GM23338 (cell line): ENCODE data around the gene TMEM214. TPM values are rescaled to one million over a fixed set of nuclear protein-coding genes. Genes with fewer than 3 reads are reported as not detected.

Experiments used
- ATAC-seq: fragments of 200-7000 bp; cut with Tn5 transposase; 3 replicates; pipeline ENCODE4 v1.9.1; 2020
- DNase-seq: peaks from one replicate; pipeline ENCODE4 v3.0.0-alpha.2; 2015; ENCODE audit warnings: low spot score
- H2AFZ ChIP-seq: fragments of 200-600 bp; sonication (generic); 2 replicates; pipeline ENCODE4 v1.8.0; 2016; ENCODE audit warnings: antibody characterized with exemption, mild to moderate bottlenecking, moderate library complexity
- H3F3A ChIP-seq: fragments of 200-600 bp; sonication (generic); replicated peaks from 2 replicates; pipeline ENCODE4 v1.8.0; 2017; ENCODE audit warnings: antibody characterized with exemption, mixed run types, low read depth
- H3K27ac ChIP-seq: fragments of 200-600 bp; sonication (generic); 2 replicates; pipeline ENCODE4 v1.6.1; 2016; ENCODE audit warnings: low read depth
- H3K27me3 ChIP-seq: fragments of 200-600 bp; sonication (generic); 2 replicates; pipeline ENCODE4 v1.8.0; 2016; ENCODE audit warnings: mild to moderate bottlenecking, mixed run types, moderate library complexity; ENCODE audit not compliant: insufficient read depth
- H3K36me3 ChIP-seq: fragments of 200-600 bp; sonication (generic); 2 replicates; pipeline ENCODE4 v1.8.0; 2016; ENCODE audit warnings: mild to moderate bottlenecking; ENCODE audit not compliant: insufficient read depth
- H3K4me1 ChIP-seq: fragments of 200-600 bp; sonication (generic); 2 replicates; pipeline ENCODE4 v1.8.0; 2016; ENCODE audit warnings: mild to moderate bottlenecking, moderate library complexity; ENCODE audit not compliant: insufficient read depth
- H3K4me2 ChIP-seq: fragments of 200-600 bp; sonication (generic); 2 replicates; pipeline ENCODE4 v1.7.1; 2017; ENCODE audit warnings: mixed run types
- H3K4me3 ChIP-seq: fragments of 200-600 bp; sonication (generic); 2 replicates; pipeline ENCODE4 v1.6.1; 2016; ENCODE audit warnings: mixed run types
- H3K79me2 ChIP-seq: fragments of 200-600 bp; sonication (generic); replicated peaks from 2 replicates; pipeline ENCODE4 v1.8.0; 2017; ENCODE audit warnings: mild to moderate bottlenecking; ENCODE audit not compliant: insufficient read depth
- H3K9me2 ChIP-seq: fragments of 200-600 bp; sonication (generic); 2 replicates; pipeline ENCODE4 v1.8.0; 2017; ENCODE audit not compliant: insufficient read depth
- H4K20me1 ChIP-seq: fragments of 200-600 bp; sonication (generic); replicated peaks from 2 replicates; pipeline ENCODE4 v1.8.0; 2017; ENCODE audit warnings: mild to moderate bottlenecking; ENCODE audit not compliant: insufficient read depth
- H3K27ac Mint-ChIP-seq: 2 replicates; pipeline ENCODE4 v1.8.0; 2020; ENCODE audit warnings: inconsistent platforms, mild to moderate bottlenecking, moderate library complexity, mixed read lengths
- H3K27me3 Mint-ChIP-seq: 3 replicates; pipeline ENCODE4 v1.8.0; 2022; ENCODE audit warnings: low read depth, mild to moderate bottlenecking, moderate library complexity, mixed read lengths, inconsistent platforms; ENCODE audit not compliant: insufficient read depth, poor library complexity
- H3K36me3 Mint-ChIP-seq: 3 replicates; pipeline ENCODE4 v1.8.0; 2021; ENCODE audit warnings: low read depth, mild to moderate bottlenecking, inconsistent platforms, moderate library complexity, mixed read lengths
- H3K4me1 Mint-ChIP-seq: 3 replicates; pipeline ENCODE4 v1.8.0; 2020; ENCODE audit warnings: mild to moderate bottlenecking, inconsistent platforms, mixed read lengths
- H3K4me3 Mint-ChIP-seq: 3 replicates; pipeline ENCODE4 v1.8.0; 2021; ENCODE audit warnings: moderate library complexity, mild to moderate bottlenecking, inconsistent platforms, mixed read lengths
- H3K9me3 Mint-ChIP-seq: 3 replicates; pipeline ENCODE4 v1.8.0; 2020; ENCODE audit warnings: moderate library complexity, mild to moderate bottlenecking, inconsistent platforms, mixed read lengths
- JUNB ChIP-seq: IDR thresholded peaks from one replicate; pipeline ENCODE4 v1.6.1; 2016; ENCODE audit warnings: antibody characterized with exemption; ENCODE audit not compliant: unreplicated experiment
- STAT1 ChIP-seq: IDR thresholded peaks from one replicate; pipeline ENCODE4 v1.6.1; 2016; ENCODE audit warnings: antibody characterized with exemption; ENCODE audit not compliant: unreplicated experiment
- ZNF114 ChIP-seq: fragments of 250-450 bp; sonication (Bioruptor Pico); IDR thresholded peaks from 2 replicates; pipeline ENCODE4 v1.5.0; 2020; ENCODE audit warnings: mild to moderate bottlenecking, moderate library complexity
- polyA plus RNA-seq: library from polyadenylated mRNA; unstranded; fragments of >200 nt; fragmentation: Nextera tagmentation; extraction: Ambion mirVana; gene quantifications from 2 replicates; pipeline ENCODE4 v1.2.1, GENCODE V29; 2016
- total RNA-seq: library from RNA; depleted of rRNA; stranded (reverse); fragments of >200 nt; shearing (Covaris generic); gene quantifications from 2 replicates; pipeline ENCODE4 v1.2.3, GENCODE V29; 2014
- TF ChIP-seq, protein P1 (sequence below): fragments of 250-450 bp; sonication (Bioruptor Pico); IDR thresholded peaks from 2 replicates; pipeline ENCODE4 v1.5.0; 2020; ENCODE audit warnings: mild to moderate bottlenecking, moderate library complexity
- TF ChIP-seq, protein P2 (sequence below): IDR thresholded peaks from 2 replicates; pipeline ENCODE4 v1.6.1; 2016; ENCODE audit warnings: antibody characterized with exemption

TMEM214 gene
- total and polyA plus RNA-seq, 2 experiments from 2014 or later = 18.4 to 36.5 TPM

DNA sequence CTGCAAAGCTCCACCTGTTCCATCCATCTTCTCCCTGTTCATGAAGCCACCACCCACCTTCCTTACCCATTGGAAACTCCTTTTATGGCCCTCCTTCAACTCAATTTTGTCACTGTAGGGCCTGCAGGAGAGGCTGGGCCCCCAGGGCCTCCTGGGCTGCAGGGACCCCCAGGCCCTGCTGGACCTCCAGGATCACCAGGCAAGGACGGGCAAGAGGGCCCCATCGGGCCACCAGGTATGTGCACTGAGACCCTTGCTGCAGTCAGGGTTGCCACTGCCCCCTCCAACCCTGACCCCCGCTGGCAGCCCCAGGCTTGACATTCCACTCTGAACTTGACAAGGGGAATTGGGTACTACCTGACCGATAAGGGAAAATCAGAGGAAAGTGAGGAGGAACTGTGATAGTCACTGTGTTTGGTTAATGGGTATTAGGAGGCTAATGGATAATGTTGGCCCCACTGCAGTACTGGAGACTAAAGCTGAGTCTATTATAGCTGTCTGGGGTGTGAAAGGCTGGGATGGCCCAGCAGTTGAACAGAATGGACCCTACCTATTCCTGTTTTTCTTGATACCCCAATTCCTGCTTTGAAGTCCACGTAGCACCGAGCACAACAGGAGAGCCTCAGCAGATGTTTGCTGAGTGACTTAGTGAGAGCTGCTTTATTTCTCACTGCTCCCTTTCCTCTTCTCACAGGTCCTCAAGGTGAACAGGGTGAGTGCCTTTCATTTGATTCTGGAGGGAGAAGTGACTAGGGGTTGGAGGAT lies 51.7 kb downstream of the TMEM214 start (continued):
- TF ChIP-seq, protein P1, sequence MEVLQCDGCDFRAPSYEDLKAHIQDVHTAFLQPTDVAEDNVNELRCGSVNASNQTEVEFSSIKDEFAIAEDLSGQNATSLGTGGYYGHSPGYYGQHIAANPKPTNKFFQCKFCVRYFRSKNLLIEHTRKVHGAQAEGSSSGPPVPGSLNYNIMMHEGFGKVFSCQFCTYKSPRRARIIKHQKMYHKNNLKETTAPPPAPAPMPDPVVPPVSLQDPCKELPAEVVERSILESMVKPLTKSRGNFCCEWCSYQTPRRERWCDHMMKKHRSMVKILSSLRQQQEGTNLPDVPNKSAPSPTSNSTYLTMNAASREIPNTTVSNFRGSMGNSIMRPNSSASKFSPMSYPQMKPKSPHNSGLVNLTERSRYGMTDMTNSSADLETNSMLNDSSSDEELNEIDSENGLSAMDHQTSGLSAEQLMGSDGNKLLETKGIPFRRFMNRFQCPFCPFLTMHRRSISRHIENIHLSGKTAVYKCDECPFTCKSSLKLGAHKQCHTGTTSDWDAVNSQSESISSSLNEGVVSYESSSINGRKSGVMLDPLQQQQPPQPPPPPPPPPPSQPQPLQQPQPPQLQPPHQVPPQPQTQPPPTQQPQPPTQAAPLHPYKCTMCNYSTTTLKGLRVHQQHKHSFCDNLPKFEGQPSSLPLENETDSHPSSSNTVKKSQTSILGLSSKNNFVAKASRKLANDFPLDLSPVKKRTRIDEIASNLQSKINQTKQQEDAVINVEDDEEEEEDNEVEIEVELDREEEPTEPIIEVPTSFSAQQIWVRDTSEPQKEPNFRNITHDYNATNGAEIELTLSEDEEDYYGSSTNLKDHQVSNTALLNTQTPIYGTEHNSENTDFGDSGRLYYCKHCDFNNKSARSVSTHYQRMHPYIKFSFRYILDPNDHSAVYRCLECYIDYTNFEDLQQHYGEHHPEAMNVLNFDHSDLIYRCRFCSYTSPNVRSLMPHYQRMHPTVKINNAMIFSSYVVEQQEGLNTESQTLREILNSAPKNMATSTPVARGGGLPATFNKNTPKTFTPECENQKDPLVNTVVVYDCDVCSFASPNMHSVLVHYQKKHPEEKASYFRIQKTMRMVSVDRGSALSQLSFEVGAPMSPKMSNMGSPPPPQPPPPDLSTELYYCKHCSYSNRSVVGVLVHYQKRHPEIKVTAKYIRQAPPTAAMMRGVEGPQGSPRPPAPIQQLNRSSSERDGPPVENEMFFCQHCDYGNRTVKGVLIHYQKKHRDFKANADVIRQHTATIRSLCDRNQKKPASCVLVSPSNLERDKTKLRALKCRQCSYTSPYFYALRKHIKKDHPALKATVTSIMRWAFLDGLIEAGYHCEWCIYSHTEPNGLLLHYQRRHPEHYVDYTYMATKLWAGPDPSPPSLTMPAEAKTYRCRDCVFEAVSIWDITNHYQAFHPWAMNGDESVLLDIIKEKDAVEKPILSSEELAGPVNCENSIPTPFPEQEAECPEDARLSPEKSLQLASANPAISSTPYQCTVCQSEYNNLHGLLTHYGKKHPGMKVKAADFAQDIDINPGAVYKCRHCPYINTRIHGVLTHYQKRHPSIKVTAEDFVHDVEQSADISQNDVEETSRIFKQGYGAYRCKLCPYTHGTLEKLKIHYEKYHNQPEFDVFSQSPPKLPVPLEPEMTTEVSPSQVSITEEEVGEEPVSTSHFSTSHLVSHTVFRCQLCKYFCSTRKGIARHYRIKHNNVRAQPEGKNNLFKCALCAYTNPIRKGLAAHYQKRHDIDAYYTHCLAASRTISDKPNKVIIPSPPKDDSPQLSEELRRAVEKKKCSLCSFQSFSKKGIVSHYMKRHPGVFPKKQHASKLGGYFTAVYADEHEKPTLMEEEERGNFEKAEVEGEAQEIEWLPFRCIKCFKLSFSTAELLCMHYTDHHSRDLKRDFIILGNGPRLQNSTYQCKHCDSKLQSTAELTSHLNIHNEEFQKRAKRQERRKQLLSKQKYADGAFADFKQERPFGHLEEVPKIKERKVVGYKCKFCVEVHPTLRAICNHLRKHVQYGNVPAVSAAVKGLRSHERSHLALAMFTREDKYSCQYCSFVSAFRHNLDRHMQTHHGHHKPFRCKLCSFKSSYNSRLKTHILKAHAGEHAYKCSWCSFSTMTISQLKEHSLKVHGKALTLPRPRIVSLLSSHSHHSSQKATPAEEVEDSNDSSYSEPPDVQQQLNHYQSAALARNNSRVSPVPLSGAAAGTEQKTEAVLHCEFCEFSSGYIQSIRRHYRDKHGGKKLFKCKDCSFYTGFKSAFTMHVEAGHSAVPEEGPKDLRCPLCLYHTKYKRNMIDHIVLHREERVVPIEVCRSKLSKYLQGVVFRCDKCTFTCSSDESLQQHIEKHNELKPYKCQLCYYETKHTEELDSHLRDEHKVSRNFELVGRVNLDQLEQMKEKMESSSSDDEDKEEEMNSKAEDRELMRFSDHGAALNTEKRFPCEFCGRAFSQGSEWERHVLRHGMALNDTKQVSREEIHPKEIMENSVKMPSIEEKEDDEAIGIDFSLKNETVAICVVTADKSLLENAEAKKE = no peak
- TF ChIP-seq JUNB (no peak), ZNF114 (CRISPR knock-in tag) (no peak)

DNA sequence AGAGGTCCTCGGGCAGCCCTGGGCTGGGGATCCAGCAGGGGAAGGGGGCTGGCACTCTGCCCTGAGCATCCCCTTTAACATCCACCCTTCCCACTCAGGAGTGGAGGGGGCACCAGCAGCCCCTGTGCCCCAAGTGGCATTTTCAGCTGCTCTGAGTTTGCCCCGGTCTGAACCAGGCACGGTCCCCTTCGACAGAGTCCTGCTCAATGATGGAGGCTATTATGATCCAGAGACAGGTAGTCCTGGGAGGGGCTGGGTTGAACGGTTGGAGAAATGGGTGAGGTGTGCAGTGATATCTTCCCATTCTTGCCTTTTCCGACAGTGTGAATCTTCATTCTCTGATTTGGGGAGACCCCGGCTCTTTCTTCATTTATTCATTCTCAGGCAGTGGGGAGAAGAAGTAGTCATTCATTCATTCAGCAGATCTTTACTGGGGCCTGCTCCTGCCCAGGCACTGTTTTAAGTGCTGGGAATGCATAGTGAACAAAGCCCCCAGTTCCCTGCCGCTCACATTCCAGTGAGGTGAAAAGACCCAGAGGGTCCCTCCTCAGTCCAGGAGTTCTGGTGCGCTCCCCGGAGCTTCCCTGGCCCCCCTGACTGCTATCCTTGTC lies 52.4 kb downstream of the TMEM214 start:
- peak overlapping the region; percentile 99 for H2AFZ ChIP-seq
- H3K4me1 ChIP-seq = peaks cover 15% of the 10 kb centered on the region
- H3K4me3 ChIP-seq = peak overlapping the region; percentile 87
- ATAC-seq (no peak), DNase-seq (no peak)
- Mint-ChIP-seq H3K4me1 (peaks cover 37% of the 10 kb centered on the region), H3K9me3 (no peaks in the 10 kb centered on the region; the same call in 2 of the 3 replicates), H3K4me3 (peak overlapping the region; percentile 55), H3K36me3 (no peaks in the 10 kb centered on the region), H3K27me3 (peaks cover 29% of the 10 kb centered on the region), H3K27ac (no peak overlapping the region)
- peak overlapping the region; percentile 91 for H3K4me2 ChIP-seq
- no peaks in the 10 kb centered on the region for H3K9me2 ChIP-seq
- TF ChIP-seq, protein P2, sequence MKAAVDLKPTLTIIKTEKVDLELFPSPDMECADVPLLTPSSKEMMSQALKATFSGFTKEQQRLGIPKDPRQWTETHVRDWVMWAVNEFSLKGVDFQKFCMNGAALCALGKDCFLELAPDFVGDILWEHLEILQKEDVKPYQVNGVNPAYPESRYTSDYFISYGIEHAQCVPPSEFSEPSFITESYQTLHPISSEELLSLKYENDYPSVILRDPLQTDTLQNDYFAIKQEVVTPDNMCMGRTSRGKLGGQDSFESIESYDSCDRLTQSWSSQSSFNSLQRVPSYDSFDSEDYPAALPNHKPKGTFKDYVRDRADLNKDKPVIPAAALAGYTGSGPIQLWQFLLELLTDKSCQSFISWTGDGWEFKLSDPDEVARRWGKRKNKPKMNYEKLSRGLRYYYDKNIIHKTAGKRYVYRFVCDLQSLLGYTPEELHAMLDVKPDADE = no peak
- TF ChIP-seq, protein P1 = no peak
- TF ChIP-seq STAT1 = no peak
- no peaks in the 10 kb centered on the region for H4K20me1 ChIP-seq
- H3F3A ChIP-seq = peaks cover 8% of the 10 kb centered on the region; the same call in 1 of the 2 replicates
- no peaks in the 10 kb centered on the region for H3K36me3 ChIP-seq
- no peak overlapping the region for H3K27ac ChIP-seq
- H3K79me2 ChIP-seq = no peaks in the 10 kb centered on the region
- H3K27me3 ChIP-seq = peaks cover 16% of the 10 kb centered on the region
